Skin of body (tissue), 2 donors: ENCODE data around the gene KTN1. TPM values are rescaled to one million over a fixed set of nuclear protein-coding genes. Genes with fewer than 3 reads are reported as not detected.

Experiments
- DNase-seq: peaks from one replicate; lab custom pipeline; 2025; lab: John Stamatoyannopoulos, UW
- total RNA-seq: library from RNA; depleted of rRNA; stranded (reverse); fragments of >200 nt; gene quantifications from one replicate; pipeline ENCODE4 v1.2.3, GENCODE V29; 2014

KTN1 gene
- total RNA-seq, 1 donor from 2014 or later = 133 TPM

DNA sequence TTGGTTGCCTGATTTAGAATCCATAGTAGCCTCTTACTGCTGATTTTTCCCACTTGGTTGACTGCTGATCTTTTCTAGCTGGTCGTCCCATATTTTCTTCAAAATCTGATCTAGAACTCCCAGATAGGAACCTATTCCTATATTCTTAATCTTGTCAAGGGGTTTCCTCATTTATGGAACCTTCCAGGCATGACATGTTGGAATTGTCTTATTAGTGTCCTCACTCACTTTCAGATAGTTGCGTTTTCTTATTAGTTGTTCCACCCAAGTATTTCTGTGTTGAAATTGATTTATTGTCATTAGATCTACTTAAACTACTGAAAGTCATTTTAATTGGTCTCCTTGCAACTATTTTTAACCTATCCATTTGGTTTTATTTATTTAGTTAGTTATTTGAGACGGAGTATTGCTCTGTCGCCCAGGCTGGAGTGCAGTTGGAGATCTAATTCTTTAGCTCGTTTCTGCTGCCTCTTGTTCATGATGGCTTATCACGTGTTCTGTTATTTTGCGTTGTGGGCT, 25.0 kb downstream of the KTN1 start:
- DNase-seq = no peak

GRCh38 chr14:55605793-55606192, 25.8 kb downstream of the KTN1 start:
- no peak for DNase-seq

GRCh38 chr14:55607386-55607785, 27.4 kb downstream of the KTN1 start:
- DNase-seq = no peak

DNA sequence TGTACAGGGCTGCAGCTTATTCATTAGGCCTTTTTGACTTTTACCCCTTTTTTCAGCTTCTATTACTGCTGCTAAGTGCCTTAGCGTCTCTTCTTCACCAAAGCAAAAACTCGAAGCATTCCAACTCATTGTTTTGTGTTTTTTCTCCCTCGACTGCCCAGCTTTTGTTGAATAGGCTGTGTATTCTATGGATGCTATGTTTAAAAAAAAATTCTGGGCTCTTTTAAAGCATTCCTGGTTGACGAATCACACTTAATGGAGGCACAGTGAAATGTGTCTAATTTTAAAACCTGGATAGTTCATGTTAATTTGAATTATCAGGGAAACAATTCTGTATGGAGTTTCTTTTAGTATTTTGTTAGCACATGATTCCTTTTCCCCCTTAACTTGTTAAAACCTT, 29.7 kb downstream of the KTN1 start:
- no peak for DNase-seq

- DNase-seq = no peak
Observed at GRCh38 chr14:55610713-55611370, 30.8 kb downstream of the KTN1 start.

- DNase-seq = no peak
Observed at GRCh38 chr14:55611859-55612258, 31.9 kb downstream of the KTN1 start.

DNA sequence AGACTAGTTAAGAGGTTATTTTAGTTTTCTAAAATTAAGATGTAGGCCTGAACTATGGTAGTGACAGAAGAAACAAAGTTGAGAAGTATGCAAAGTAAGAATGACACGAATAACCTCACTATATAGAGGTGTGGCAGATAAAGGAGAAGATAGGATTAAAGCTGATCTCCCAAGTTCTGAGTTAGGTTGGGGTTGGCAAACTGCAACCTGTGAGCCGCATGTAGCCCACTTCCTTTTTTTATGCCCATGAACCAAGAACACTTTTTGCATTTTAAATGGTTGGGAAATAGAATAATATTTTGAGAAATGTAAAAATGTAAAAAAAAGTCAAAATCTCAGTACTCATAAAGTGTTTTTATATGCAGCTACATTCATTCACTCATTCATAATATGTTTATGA, 34.3 kb downstream of the KTN1 start:
- no peak for DNase-seq

DNA sequence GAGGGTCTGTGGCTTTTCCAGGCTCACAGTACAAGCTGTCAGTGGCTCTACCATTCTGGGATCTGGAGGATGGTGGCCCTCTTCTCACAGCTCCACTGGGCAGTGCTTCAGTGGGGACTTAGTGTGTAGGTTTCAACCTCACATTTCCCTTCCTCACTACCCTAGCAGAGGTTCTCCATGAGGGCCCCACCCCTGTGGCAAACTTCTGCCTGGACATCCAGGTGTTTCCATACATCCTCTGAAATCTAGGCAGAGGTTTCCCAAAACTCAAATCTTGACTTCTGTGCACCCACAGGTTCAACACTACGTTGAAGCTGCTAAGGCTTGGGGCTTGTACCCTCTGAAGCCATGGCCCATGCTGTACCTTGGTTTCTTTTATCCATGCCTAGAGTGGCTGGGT, 40.3 kb downstream of the KTN1 start:
- DNase-seq = no peak

GRCh38 chr14:55620981-55621380, 41.0 kb downstream of the KTN1 start:
- no peak for DNase-seq

- no peak for DNase-seq
Observed at GRCh38 chr14:55621391-55621790, 41.4 kb downstream of the KTN1 start.

- no peak for DNase-seq
Observed at GRCh38 chr14:55624913-55625312, 44.9 kb downstream of the KTN1 start.

DNA sequence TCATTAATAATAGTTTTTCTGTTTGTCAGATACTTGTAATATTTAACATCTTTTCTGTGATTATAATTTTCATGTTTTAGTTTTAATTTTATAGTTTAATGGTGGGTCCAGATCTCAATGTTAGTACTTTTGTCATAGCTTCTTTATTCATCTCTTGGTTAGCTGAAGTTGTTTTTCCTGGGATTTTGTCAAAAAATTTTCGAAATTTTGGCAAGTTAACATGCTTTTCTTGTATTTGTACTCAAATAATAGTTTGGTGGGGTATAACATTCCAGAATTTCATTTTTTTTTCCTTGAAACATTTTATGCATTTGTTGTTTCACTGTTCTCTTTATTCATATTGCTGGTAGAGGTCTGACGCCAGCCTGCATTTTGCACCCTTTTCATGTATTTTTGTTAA, 45.5 kb downstream of the KTN1 start:
- no peak for DNase-seq

- no peak for DNase-seq
Observed at GRCh38 chr14:55626131-55626530, 46.1 kb downstream of the KTN1 start.

DNA sequence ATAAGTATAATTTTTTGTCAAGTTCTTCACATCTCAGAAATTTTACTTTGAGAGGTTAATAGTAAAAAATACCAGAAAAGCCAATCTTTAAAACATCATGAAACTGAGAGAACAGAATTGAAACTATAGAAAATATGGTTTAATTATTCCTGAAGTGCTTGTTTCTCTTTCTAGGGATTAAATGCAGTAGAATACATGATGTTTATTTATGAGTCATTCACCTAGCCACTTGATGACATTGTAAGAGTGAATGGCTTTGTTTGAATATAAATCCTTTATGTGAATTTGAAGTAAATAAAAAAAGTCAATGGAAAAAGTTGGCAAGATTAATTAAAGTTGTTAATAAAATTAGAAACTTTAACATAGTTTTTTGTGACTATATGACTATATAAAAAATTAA, 48.4 kb downstream of the KTN1 start:
- DNase-seq = no peak

GRCh38 chr14:55638665-55639064, 58.7 kb downstream of the KTN1 start:
- DNase-seq = no peak

DNA sequence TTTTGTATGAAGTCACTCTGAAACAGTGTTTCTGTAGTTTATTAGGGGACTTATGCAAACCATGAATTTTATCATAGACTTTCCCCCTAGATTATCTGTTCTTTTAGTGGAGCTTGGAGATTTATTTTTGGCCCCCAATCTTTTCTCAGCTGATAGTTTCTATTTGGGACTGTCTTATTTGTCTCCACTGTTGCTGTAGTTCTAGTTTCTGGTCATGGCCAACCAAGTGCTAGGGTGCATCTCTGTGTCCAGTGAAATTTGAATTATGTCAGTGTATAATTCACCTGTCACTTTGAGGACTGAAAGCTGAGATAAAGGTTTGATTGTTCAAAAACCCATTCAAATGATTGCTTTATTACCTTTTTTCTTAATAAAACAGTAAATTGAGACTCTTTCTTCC, 61.3 kb downstream of the KTN1 start:
- DNase-seq = no peak

GRCh38 chr14:55641954-55642353, 61.9 kb downstream of the KTN1 start:
- DNase-seq = no peak

DNA sequence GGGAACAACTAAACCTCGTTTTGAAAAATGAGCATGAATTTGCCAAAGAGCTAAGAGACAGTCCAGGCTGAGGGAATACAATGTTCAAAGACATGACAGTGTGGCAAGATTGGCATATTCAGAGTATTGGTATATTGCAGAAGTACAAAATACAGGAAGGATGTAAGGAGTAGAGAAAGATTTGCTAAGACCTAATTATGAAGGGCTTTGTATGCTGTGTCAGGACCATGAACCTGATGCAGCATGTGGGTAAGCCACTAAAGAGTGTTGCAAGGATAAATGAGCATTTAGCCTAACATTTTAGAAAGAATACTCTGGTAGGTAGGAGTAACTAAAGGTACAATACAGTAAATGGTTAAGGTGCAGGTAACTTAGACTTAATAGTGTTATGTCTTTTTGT, 65.1 kb downstream of the KTN1 start:
- no peak for DNase-seq

- DNase-seq = no peak
Observed at GRCh38 chr14:55645845-55646832, 66.1 kb downstream of the KTN1 start.

GRCh38 chr14:55650992-55651391, 71.0 kb downstream of the KTN1 start:
- DNase-seq = no peak

GRCh38 chr14:55654243-55654642, 74.2 kb downstream of the KTN1 start:
- DNase-seq = no peak

DNA sequence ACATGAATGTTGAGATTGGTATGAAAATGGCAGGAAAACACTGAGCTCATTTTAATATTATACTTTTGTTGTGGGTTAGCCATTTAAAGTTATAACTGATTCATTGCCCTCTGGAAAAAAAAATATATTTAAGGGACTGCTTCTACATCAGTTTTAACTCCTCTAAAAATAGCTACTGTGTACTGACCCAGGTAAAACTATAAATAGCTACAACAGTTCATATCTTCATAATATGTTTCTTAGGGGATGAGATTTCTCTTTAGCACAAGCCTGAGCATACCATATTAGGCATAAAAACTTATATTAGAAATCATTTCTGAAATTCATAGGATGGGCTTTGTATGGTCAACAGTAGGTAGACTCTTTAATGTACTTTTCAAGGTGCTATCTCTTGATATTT, 81.0 kb downstream of the KTN1 start:
- no peak for DNase-seq

- DNase-seq = no peak
Observed at GRCh38 chr14:55662752-55663151, 82.7 kb downstream of the KTN1 start.
